ENCODE measurements around the gene RAB30.

Gene RAB30

DNA sequence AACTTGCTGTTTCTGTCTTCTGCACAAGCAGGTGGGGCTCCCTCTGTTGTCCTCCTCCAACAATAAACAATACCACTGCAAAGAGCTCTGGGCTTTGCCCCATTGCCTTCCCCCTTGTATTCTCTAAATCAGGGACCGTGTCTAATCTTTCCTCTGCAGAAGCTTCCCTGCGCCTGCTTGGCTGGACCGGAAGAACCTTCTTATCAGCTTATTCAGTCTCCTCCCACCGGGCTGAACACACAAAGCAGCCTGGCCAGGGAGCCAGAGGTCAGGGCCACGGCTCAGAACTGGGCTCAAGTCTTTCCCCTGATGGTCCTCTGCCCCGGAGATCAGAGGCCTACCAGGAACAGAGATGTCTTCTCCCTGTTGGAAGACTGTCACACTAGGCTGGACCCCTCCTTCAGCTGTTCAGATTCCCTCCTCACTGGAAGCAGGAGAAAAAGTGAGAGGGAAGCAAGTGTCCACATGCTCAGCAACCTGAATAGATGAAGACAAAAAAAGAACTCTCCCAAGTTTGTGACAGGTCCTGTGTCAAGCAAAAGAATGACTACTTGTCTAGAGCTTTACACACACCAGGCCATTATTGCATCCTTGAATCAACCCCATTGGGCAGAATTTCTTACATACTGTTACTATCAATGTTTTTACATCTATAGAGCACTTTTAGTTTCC lies 63.7 kb downstream of the RAB30 start:
- DNase-seq: peak; percentile 49 to 83

- DNase-seq: peak; percentile 54 to 84
Measured at GRCh38 chr11:83007477-83007876, 64.2 kb downstream of the RAB30 start.

- DNase-seq: peak; percentile 82 to 95
Measured at GRCh38 chr11:83006877-83007330, 64.8 kb downstream of the RAB30 start.

DNA sequence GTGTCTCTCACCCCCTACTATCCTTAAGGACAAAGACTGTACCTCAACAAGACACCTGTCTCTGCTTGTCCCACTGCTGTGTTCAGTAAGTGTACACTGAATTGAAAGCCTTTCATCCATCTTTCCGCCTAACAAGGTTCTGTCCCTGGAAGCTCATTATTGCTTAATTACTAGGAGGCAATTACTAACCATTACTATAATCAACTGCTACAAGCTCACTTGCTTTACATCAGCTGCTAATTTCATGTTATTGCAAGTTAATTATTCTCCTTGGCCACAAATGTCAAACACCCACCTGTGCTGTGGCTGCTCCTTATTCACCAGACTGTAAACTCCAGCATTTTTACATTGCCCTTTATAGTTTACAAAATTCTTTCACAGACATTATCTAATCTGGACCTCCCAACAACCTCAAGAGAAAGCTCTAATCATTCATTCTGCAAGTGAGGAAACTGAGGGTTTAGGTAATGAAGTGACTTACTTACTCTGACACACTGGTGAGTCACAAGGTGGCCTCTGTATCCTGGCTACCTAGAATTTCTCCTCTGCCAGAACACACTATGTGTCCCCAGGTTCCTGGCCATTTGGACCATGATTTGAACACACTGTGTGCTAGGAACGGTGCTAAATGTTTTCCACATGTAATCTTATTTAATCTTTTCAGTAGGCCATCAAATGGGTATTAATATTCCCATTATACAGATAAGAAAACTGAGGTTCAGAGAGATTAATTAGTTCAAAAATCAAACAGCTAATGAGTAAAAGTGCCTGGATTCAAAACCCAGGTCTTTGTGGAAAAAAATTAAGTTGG lies 66.7 kb downstream of the RAB30 start:
- peak in 1 of 2 experiments; percentile 82 for DNase-seq

GRCh38 chr11:83002522-83002921 lies 69.2 kb downstream of the RAB30 start:
- no peak for DNase-seq

- no peak for DNase-seq
Measured at GRCh38 chr11:83002053-83002452, 69.6 kb downstream of the RAB30 start.

DNA sequence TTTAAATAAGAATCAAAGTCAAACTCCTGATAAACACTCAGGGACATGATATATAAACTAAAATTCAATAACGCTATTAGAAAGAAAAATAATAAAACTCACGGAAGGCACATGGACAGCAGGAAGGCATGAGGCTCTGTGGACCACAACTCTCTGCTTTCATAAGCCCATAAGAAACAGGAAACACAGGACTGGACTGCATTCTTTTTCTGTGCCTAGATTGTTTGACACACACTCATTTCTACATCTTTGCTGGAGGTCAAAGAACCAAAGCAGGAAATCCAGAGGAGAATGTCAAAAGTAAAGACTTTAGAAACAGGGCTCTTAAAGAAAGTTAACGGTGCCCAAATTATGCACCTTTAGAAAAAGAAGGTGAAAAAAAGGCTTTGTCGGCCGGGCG lies 71.3 kb downstream of the RAB30 start:
- no peak for DNase-seq

DNA sequence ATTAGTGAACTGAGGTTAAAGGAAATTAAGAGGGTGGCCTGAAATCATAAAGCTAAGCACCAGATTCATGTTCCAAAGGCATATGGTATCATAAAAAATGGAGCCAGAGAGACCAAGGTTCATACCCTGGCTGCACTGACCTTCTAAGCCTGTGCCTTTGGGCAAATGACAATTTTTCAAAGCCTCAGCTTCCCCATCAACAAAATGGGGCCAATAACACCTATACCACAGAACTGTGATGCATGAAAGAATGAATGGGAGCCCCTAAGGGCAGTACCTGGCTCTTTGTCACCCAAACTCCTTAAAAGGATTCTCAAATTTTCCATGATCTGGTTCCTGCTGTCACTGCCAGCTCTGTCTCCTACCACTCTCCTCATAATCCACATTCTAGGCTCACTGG lies 72.5 kb downstream of the RAB30 start:
- no peak for DNase-seq

DNA sequence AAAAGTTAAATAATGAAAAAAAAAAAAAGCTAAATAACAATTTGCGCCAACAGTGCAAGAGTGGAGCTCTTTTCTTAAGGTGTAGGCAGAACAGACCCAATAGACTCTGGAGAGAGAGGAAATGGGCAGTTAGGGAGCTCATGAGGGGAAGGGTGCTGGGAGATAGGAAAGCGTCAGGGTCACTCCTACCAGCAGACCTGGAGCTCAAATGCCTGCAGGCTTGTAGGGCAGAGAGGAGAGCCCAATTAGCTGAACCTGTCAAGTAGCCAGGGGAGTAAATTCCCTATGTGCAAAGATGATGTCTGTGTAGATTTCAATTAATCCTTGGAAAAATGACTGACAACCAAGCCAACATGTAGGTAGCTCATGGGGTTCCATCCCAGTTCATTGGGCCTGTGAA lies 73.0 kb downstream of the RAB30 start:
- no peak for DNase-seq

GRCh38 chr11:82996966-82997606 lies 74.6 kb downstream of the RAB30 start:
- peak; percentile 74 to 96 for DNase-seq

- no peak for DNase-seq
Measured at GRCh38 chr11:82995754-82996398, 75.8 kb downstream of the RAB30 start.

- DNase-seq: no peak
Measured at GRCh38 chr11:82995235-82995634, 76.5 kb downstream of the RAB30 start.

DNA sequence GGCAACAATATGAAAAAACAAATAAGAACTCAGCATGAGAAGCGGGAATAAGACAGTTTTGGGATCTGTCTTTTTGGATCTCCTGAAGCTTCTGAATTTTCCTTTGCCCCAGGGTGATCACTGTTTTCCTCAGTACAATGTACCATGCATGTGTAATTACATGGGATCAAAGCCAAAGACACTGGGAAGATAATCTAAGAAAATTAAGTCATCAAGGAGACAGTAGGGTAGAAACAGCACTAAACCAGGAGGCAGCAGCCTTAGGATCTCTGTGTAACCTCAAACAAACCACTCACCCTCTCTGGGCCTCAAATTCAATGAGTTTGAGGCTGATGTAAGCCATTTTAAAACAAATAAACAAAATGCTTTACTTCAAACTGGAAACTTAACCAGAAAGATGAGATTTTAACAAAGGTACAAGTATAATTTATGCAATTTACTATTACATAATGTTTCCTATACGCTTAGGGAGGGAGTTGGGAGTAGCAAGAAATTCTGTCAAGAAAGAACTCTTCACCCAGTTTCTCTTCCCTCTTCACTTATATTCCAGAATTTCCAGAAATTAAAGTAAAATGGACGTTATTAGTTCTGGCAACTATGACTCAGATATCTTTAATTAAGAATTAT lies 77.0 kb downstream of the RAB30 start:
- DNase-seq: no peak

DNA sequence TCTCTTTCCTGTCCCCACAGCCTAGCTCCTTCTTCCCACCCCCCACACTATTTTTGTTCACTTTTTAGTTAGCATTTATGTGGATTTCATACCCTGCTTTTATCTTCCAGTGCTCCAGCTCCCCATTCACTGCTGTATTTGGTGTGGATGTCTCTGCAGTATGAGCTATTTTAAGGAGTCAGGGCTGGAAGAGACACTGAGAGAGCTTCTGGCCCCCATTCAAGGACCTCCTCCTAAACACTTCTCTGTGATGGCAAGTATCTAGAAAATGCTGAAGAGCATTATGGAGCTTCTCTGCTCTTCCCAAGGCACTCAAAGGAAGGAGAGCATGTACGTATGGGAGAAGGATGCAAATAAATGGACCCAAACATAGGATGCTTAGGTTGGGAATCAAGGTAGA lies 79.5 kb downstream of the RAB30 start:
- no peak for DNase-seq

- peak in 1 of 2 experiments; percentile 16 for DNase-seq
Measured at GRCh38 chr11:82989628-82990404, 81.9 kb downstream of the RAB30 start.

GRCh38 chr11:82988936-82989627 lies 82.6 kb downstream of the RAB30 start:
- peak in 1 of 2 experiments; percentile 49 for DNase-seq

- DNase-seq: no peak
Measured at GRCh38 chr11:82987997-82988396, 83.7 kb downstream of the RAB30 start.

DNA sequence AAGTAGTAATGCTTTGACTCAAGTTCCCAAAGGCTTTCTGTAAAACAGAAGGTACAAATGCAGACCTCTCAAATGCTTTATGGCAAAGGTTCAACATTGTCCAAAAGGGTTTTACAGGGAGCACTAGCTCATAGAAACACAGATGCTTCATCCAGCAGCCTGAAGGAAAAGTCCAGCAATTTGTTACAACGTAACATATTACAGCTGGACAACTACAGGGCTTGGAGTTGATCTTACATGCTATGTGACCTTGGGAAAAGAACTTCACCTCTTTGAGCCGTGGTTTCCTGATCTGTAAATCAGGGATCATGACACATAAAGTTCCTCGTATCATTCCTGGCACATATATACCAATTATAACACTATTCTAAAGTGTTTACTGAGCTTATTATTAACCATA lies 85.3 kb downstream of the RAB30 start:
- no peak for DNase-seq

GRCh38 chr11:82981852-82982251 lies 89.8 kb downstream of the RAB30 start:
- DNase-seq: no peak

DNA sequence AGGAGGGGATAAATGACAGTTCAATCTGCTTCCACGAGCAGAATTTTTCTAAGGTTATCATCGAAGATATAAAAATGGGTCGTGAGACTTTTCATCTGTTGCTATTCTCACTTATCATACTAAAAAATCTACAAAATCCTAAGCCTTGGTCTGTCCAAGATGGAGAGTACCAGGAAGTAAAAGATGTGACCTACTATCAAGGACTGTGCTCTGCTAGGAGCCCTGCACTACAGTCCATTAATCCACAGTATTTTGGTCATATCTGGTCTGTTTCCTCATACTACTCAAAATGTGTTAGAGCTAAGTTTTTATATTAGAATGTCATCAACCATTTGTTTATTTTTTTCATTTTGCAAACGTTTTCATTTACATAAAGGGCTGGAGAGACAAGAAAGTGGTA lies 90.8 kb downstream of the RAB30 start:
- no peak for DNase-seq

DNA sequence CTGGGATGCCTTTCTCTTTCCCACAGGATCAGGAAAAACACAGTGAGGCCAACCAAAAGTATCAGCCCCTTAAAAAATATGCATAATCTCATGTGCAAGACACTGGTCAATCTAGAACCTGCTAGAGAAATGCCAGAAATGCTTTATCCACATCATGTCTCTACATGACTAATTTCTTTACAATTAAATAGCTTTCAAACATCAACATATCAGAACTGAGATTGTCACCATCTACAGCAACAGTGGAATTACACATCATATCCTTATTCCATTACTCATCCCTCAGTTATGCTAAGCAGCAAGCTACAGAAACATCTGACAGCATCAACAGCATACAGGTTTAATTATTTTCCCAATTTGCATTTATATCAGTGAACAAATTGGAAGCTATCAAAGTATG lies 91.4 kb downstream of the RAB30 start:
- no peak for DNase-seq

Data from NCI-H2081 (cell line).